Lung (tissue), 12 donors: ENCODE results near the gene DPP9. TPM values are rescaled to one million over a fixed set of nuclear protein-coding genes. Genes with fewer than 3 reads are reported as not detected.

ENCODE experiments used
- ATAC-seq: fragments of 200-7000 bp; cut with Tn5 transposase; one replicate; pipeline ENCODE4 v1.9.1; 2020; ENCODE audit warnings: moderate number of reproducible peaks; ENCODE audit not compliant: insufficient read depth, low FRiP score
- DNase-seq, 3 donors: peaks; one replicate each; pipeline ENCODE4 v3.0.0-alpha.2; 2013 to 2017
- H3K27ac ChIP-seq, 2 donors: one replicate each; pipeline ENCODE4 v1.5.1; 2013; ENCODE audit warnings: mild to moderate bottlenecking in 2 of 2, moderate library complexity in 2 of 2, control low read depth in 1 of 2, inconsistent platforms in 1 of 2, low read depth in 1 of 2, low read length in 1 of 2
- H3K27me3 ChIP-seq, 3 donors: one replicate each; pipeline ENCODE4 v1.5.1; 2013; ENCODE audit warnings: low read length in 2 of 3; ENCODE audit not compliant: control insufficient read depth in 3 of 3, insufficient read depth in 3 of 3
- H3K36me3 ChIP-seq, 4 donors: one replicate each; pipeline ENCODE4 v1.5.1; 2013; ENCODE audit warnings: low read length in 4 of 4, mild to moderate bottlenecking in 1 of 4, moderate library complexity in 1 of 4; ENCODE audit not compliant: control insufficient read depth in 4 of 4, insufficient read depth in 4 of 4
- H3K4me1 ChIP-seq, 5 donors: one replicate each; pipeline ENCODE4 v1.5.1; 2013; ENCODE audit warnings: low read length in 5 of 5, mild to moderate bottlenecking in 2 of 5, moderate library complexity in 1 of 5; ENCODE audit not compliant: control insufficient read depth in 5 of 5, insufficient read depth in 5 of 5
- H3K4me3 ChIP-seq: one replicate; pipeline ENCODE4 v1.5.1; 2013; ENCODE audit warnings: mild to moderate bottlenecking, control low read depth, moderate library complexity
- H3K9ac ChIP-seq, 2 donors: one replicate each; pipeline ENCODE4 v1.5.1; 2013; ENCODE audit warnings: low read length in 2 of 2, control low read depth in 1 of 2; ENCODE audit not compliant: insufficient read depth in 1 of 2
- H3K9me3 ChIP-seq, 4 donors: one replicate each; pipeline ENCODE4 v1.5.1; 2013; ENCODE audit warnings: low read length in 3 of 4, mild to moderate bottlenecking in 1 of 4, moderate library complexity in 1 of 4; ENCODE audit not compliant: control insufficient read depth in 4 of 4, insufficient read depth in 3 of 4
- CTCF ChIP-seq: IDR thresholded peaks from 2 replicates; pipeline ENCODE4 v1.5.1; 2012; ENCODE audit warnings: mild to moderate bottlenecking; ENCODE audit errors: control extremely low read depth, extremely low read depth
- WGBS, 2 donors: extraction: QIAGEN DNeasy Blood & Tissue Kit; methylation state at CpG; one replicate each; pipeline ENCODE4 v1.1.7; 2013; 5-methylcytosine and 5-hydroxymethylcytosine counted together
- polyA plus RNA-seq, 2 donors: library from polyadenylated mRNA; stranded (reverse); fragments of 200-250 nt; gene quantifications; one replicate each; pipeline ENCODE4 v1.2.1, GENCODE V29; 2013
- total RNA-seq, 2 donors: library from RNA; depleted of rRNA in 1 of 2; stranded (reverse); fragments of >200 nt in 1 of 2; gene quantifications; one replicate each; pipeline ENCODE4 v1.2.1, GENCODE V29; 2014 to 2021
- donor health status: control.
- donor health status: control.
- donor health status: Bipolar disorder and iron deficiency.
- donor health status: healthy.
- donor health status: DM: yes; HTN: yes; CAD: no.

DPP9 gene
- total and polyA plus RNA-seq, 4 donors: 33.2 to 95.5 (median 43.9) TPM

GRCh38 chr19:4733755-4734345, 10.2 kb upstream of the DPP9 start:
- Histone ChIP-seq H3K36me3 (no peaks in the 10 kb centered on the region), H3K4me1 (no peaks in the 10 kb centered on the region), H3K9ac (no peak overlapping the region), H3K4me3 (no peak overlapping the region), H3K27me3 (peaks cover 0 to 2% (median 0%) of the 10 kb centered on the region in 3 donors), H3K27ac (no peak overlapping the region), H3K9me3 (no peaks in the 10 kb centered on the region)
- TF ChIP-seq CTCF: no peak
- WGBS, 2 donors: 47 to 50% methylated on average over 1 of the region's 1 CpG
- no peak for DNase-seq
- no peak for ATAC-seq

- no peak overlapping the region for H3K9ac ChIP-seq
- H3K27me3 ChIP-seq: no peaks in the 10 kb centered on the region
- ATAC-seq (peak; percentile 85), DNase-seq (peak; percentile 54 to 65 (median 59))
- H3K9me3 ChIP-seq: no peaks in the 10 kb centered on the region
- H3K27ac ChIP-seq: no peak overlapping the region
- no peaks in the 10 kb centered on the region for H3K36me3 ChIP-seq
- TF ChIP-seq CTCF: peak; percentile 42
- H3K4me1 ChIP-seq: no peaks in the 10 kb centered on the region
- 15 to 16% methylated on average over 8 of the region's 8 CpGs for WGBS, 2 donors
- H3K4me3 ChIP-seq: no peak overlapping the region
Observed at GRCh38 chr19:4732680-4733114, 9.1 kb upstream of the DPP9 start.

GRCh38 chr19:4730740-4731171, 7.1 kb upstream of the DPP9 start:
- DNase-seq (no peak), ATAC-seq (no peak)
- H3K27me3 ChIP-seq: no peaks in the 10 kb centered on the region
- peak; percentile 5 for TF ChIP-seq CTCF
- H3K4me3 ChIP-seq: no peak overlapping the region
- no peak overlapping the region for H3K27ac ChIP-seq
- H3K9ac ChIP-seq: no peak overlapping the region
- no peaks in the 10 kb centered on the region for H3K4me1 ChIP-seq
- H3K36me3 ChIP-seq: no peaks in the 10 kb centered on the region
- WGBS, 2 donors: 93 to 100% methylated on average over 1 of the region's 1 CpG
- no peaks in the 10 kb centered on the region for H3K9me3 ChIP-seq

GRCh38 chr19:4728871-4729270, 5.2 kb upstream of the DPP9 start:
- no peaks in the 10 kb centered on the region for H3K4me1 ChIP-seq
- no peak for TF ChIP-seq CTCF
- no peaks in the 10 kb centered on the region for H3K36me3 ChIP-seq
- H3K4me3 ChIP-seq: no peak overlapping the region
- no peak for DNase-seq
- H3K27me3 ChIP-seq: no peaks in the 10 kb centered on the region
- WGBS, 2 donors: 76 to 78% methylated on average over 10 of the region's 10 CpGs
- no peak overlapping the region for H3K9ac ChIP-seq
- ATAC-seq: no peak
- no peak overlapping the region for H3K27ac ChIP-seq
- no peaks in the 10 kb centered on the region for H3K9me3 ChIP-seq
